HG03575 (cell line): ENCODE results near the gene PER2.
"Not testable (repeated sequence)": the region's sequence is repeated elsewhere in the genome, so short reads cannot be mapped to it uniquely, and the experiment has no call there.

Experiments used
- ATAC-seq: cut with Tn5 transposase; IDR thresholded peaks from one replicate; pipeline ENCODE4 v1.9.1; 2021; ENCODE audit not compliant: unreplicated experiment, insufficient number of reproducible peaks, low FRiP score; ENCODE audit errors: extremely low read depth

PER2 gene

GRCh38 chr2:238314576-238314975, 26.2 kb upstream of the PER2 start:
- ATAC-seq: no peak

GRCh38 chr2:238313991-238314350, 25.6 kb upstream of the PER2 start:
- no peak for ATAC-seq

DNA sequence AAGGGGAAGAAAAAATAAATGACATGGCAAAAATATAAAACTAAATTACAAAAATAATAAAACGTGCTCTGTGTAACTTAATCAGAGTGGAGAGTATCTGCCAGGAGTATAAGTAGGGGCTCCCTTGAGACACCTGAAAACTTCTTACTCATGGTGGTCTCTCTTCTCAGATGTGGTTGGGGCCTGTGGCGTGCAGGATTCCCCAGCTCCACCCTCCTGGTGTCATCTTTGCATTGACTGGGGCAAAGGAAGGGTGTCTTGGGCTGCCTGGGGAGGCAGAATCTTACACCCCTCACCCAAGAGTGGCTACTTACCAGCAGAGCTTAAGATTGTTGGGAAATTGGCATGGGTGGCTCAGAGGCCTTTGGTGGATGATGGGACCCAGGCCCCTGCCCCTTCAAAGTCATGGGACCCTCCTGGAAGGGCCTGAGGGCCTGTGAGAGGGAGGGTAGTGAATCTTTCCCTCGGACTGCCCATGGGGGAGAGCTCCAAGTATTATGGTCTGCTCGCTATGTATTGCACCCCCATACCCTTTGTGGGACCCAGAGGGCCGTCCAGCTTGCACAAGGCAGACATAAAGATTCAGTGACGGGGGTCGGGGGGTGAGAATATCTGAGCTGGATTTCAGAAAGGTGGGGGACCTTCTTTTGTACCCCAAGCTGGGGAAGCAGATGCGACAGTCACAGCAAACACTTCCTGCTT, 25.0 kb upstream of the PER2 start:
- ATAC-seq: no peak

DNA sequence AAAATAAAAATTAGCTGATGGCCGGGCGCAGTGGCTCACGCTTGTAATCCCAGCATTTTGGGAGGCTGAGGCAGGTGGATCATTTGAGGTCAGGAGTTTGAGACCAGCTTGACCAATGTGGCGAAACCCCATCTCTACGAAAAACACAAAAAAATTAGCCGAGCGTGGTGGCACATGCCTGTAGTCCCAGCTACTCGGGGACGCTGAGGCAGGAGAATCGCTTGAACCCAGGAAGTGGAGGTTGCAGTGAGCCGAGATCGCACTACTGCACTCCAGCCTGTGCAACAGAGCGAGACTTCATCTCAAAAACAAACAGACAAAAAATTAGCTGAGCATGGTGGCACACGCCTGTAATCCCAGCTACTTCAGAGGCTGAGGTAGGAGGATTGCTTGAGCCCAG, 22.3 kb upstream of the PER2 start:
- ATAC-seq: not testable (repeated sequence)

DNA sequence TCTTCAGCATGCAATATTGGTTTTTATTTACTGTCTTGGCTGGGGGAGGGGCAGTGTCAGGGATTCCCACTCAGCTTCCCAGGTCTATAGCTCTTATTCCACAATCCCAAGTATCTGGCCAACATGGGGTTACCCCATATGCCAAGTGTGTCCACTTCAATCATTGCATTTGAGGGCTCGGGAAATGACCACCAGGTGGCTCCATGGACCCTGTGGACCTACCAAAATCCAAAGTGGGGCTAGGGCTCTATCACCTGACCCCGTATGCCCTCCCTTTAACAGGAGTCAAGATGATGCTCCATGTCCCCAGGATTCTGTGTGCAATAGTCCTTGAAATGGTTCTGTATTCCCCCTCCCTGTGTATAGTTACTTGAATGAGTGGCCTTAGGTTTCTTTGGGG, 19.8 kb upstream of the PER2 start:
- ATAC-seq: no peak

- ATAC-seq: no peak
Measured at GRCh38 chr2:238306672-238306998, 18.2 kb upstream of the PER2 start.

GRCh38 chr2:238305965-238306671, 17.7 kb upstream of the PER2 start:
- ATAC-seq: no peak

GRCh38 chr2:238305092-238305862, 16.9 kb upstream of the PER2 start:
- ATAC-seq: no peak

DNA sequence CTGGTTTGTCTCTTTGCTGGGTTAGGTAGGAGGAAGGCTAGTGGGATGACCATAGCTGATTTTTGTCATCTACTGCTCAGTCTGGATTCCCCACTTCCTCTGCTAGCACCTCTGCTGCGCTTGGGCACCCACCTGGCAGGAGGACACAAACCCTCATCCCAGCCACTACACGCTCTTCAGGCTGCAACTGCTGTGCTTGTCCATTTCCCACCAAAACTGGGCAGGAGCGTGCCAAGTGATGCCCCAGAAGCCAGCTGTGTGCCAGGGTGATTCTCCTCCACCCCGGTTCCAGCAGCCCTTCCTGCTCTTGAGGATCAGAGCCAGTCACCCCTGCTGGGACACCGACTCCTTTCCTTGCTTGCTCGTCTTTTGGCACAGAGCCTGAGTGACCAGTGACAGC, 15.7 kb upstream of the PER2 start:
- ATAC-seq: no peak

DNA sequence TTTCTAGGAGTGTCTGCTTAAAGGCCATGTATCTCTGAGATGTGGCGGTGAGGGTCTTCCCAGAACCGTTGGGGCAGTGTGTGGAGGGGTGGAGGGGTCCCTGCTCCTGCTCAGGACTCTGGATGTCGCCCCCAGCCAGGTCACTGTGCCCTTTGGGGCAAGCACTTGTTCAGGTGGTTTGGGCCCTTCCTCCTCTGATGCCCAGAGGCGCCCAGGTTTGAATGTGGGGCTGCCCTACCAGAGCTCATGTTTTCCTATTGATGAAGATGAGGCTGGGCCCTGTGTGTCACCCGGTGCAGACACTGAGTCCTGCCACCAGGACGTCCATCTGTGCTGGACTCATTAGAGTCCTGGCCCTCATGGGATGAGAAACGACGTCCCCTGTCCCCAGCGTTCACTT, 14.3 kb upstream of the PER2 start:
- ATAC-seq: no peak

DNA sequence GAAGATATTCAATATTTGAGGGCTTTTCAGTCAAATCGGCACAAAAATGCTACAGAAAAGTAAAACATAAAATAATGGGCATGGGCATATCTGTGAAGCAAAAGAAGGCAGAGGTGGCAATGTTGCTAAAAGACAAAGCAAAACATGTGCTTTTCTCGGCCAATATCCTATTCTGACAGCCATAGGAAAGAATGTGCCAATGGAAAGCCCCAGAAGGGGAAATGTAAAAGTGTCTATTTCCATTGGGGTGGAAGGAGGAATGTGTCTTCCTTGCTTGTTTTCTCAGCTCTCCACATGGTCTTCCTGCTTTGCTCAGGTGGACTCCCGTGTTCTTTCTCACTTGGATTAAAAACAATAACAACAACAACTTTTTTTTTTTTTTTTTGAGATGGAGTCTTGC, 13.7 kb upstream of the PER2 start:
- no peak for ATAC-seq

GRCh38 chr2:238299803-238300202, 11.4 kb upstream of the PER2 start:
- ATAC-seq: no peak

GRCh38 chr2:238296638-238297457, 8.4 kb upstream of the PER2 start:
- no peak for ATAC-seq

DNA sequence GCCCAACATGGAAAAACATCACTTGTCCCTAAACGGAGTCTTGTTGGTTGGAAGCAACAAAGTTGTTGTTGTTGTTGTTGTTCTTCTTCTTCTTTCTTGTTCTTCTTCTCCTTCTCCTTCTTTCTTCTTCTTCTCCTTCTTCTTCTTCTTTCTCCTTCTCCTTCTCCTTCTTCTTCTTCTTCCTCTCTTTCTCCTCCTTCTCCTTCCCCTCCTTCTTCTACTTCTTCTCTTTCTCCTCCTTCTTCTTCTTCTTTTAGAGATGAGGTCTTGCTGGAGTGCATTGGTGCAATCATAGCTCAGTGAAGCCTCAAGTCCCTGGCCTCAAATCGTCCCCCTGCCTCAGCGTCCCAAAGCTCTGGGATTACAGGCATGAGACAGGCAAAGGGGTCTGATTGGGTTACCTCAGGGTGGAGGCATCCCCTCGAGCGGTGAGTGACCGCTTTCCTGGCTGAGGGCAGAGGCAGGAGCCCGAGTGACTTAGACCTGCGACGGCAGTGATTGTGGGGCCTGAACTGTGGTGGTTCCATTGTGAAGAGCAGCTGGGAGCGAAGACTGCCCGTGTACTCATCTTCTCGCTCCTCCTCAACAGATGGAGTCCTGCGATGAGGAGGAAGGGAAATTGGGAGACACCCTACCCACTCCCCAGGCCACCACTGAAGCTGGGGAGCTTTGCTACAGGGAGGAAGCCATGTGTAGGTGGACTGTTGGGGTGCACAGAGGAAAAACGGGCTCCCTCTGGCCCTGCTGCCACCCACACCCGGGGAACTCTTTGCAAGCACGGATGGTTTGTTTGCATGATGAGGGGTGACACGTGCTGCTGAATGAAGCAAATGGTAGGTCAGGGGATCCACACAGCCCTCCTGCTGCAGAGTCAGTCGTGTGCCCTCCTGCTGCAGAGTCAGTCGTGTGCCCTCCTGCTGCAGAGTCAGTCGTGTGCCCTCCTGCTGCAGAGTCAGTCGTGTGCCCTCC, 7.0 kb upstream of the PER2 start:
- no peak for ATAC-seq

DNA sequence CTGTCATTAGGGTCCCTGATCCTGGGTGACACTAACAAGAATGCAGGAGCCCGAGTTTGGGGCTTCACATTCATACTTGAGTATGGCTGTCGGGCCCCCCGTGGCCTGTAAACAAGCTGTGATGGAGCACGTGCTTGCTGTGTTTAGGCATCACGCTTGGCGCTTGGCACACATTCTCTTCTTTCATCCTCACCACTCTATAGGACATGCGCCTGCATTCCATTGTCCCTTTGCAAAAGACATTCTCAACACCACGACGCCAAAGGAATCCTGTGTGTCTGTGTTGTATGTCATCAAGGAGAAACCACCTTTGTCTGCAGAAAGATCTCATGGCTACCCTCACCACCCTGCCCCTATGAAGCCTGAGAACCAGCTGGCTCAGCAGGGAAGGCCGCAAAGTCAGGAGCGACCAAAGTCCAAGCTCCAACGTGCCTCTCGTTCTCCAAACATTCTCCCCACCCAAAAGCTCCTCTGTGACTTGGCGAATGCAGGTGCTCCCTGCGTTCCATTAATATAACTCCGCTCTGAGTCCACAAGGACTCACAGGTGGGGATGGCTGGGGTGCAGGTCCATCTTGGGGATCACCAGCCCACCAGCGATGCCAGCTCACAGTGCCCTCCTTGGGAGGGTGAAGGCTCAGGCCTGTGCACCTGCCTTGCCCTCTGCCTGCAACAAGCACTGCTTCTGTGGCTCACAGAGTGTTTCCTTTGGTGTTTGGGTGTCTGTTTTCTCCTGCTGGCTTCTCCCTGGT, 6.2 kb upstream of the PER2 start:
- no peak for ATAC-seq

GRCh38 chr2:238294046-238294392, 5.6 kb upstream of the PER2 start:
- no peak for ATAC-seq

DNA sequence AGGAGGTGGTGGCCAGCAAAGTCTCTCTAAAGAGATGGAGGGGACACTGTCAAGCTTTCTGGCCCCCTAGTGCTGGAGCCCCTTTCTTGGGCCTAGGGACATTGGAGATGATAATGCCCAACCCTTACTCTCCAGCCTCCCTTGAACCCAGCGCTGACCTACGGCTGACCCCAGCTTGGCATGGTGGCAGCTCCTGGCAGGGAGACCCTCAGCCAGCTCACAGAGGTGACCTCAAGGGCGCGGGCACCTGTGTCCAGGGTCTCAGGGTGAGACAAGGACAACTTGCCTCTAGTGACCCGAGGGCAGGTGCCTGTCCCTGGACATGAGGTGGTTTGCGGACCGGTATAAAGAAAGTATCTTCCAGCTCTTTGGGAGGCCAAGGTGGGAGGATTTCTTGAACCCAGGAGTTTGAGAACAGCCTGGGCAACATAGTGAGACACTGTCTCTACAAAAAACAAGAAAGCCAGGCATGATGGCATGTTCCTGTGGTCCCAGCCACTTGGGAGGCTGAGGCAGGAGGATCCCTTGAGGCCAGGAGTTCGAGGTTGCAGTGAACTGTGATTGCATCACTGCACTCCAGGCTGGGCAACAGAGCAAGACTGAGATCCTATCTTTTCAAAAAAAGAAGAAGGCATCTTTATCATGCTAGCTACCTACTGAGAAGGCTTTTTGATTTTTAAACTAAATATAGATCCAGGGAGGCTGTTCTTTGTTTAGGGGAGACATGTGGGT, 3.3 kb upstream of the PER2 start:
- ATAC-seq: no peak
